ENCODE data around the gene PDE6A.
"Not testable (repeated sequence)": the region's sequence is repeated elsewhere in the genome, so short reads cannot be mapped to it uniquely, and the experiment has no call there.

PDE6A gene

GRCh38 chr5:149898811-149899210, 45.8 kb downstream of the PDE6A start:
- no peak for DNase-seq (ENCODE audit: insufficient read length, low spot score)
- no peak for FAIRE-seq

DNA sequence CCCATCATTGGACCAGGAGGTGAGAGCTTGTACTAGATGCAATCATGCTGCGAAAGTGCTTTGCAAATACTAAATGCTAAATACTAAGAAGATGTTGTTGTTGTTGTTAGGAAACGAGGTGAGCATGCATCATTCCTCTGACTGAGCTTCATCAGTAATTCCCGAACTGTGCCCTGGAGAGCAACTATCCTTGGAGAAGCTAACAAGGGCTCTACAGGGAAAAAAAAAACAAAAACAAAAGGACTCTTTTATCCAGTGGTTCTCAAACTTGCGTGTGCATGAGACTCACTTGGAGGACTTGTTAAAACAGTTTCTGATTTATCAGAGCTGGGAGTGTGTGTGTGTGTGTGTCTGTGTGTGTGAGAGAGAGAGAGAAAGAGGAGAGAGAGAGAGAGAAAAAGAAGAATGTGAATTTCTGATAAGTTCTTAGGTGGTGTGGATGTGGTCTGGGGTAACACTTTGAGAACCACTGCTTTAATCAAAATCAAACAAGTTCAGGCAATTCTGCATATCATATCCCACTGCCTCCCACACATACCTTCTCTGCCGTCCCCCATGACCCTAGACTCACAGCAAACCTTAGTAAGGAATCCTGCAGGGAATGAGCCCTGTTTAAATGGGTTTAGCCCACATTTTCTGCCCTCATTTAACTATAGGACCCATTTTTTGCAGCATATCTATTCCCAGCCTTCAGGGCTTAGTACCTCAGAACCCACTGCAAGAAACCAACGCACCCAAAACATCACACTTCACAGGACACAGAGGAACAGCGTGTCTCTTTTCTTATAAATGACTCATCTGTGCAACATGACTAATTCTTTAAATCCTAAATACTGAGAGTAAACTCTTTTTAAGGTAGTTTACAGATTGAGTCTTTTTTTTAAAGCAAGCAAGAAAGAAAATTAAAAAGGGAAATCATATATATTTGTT, 48.9 kb downstream of the PDE6A start:
- FAIRE-seq (no peak), DNase-seq (ENCODE audit: insufficient read length, low spot score) (no peak)

DNA sequence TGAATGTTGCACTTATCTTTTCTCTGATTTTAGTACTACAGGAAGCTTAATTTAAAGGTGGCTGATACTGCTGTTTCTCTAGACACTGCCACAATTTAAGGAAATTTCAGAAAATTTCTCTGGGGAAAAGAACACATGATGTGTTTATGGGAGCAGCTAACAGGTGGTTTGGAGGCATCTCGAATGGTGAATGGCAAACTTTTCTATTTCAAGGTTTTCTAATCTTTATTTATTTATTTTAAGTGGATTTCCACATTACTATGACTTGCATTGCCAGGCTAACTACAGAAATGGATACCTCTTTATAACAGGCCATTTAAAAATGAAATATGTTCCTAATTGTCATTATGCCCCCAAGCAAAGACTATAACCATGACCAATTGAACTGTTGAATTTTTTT, 50.4 kb downstream of the PDE6A start:
- FAIRE-seq = no peak
- DNase-seq (ENCODE audit: insufficient read length, low spot score) = no peak

DNA sequence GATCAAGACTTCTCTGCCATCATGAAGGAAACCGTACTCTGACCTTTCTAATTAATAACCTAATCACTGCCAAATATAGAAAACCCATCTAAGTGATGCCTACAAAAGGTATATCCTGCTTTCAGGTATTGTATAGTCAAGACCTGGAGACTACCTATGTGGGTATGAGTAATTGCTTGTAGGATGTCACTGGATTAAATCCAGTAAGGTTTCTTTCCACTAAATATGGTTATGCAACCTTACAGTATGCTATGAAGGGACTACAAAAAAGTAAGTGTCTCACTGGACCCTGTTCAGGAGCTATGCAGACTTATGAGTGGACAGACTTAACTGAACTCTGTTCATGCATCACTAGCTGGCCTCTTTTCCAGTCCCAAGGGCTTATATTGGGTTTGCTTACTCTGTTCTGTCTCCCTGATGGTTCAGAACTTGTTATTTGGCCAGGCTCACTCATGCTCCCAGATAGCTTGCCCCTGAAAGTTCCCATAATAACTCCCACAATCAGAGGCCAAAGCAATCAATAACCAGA, 51.1 kb downstream of the PDE6A start:
- no peak for DNase-seq (ENCODE audit: insufficient read length, low spot score)
- FAIRE-seq = no peak

GRCh38 chr5:149892594-149892993, 52.0 kb downstream of the PDE6A start:
- FAIRE-seq (no peak), DNase-seq (ENCODE audit: insufficient read length, low spot score) (no peak)

- FAIRE-seq = no peak
Observed at GRCh38 chr5:149888280-149888679, 56.3 kb downstream of the PDE6A start.

DNA sequence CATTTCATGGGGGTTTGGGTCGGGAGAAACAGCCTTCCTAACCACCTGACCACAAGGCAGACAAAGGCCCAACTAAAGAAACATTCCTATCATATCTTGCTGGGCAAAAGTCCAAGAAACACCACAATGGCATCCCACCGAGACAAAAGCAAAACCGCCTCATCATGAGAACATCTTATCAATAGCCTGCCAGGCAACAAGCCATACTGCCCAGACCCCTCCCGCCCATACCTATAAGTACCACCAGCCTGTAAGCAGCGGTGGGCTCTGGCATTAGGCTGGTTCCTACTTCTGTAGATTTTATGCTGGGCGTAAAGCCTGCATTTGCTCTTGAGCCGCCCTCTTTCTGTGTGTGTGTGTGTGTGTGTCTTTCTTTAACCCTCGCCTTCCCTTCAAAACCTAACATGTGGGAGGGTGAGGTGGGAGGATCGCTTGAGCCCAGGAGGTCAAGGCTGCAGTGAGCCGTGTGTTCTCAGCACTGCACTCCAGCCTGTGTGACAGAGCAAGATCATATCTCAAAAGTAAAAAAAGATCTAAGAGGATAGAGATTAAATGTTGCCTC, 56.9 kb downstream of the PDE6A start:
- DNase-seq (ENCODE audit: insufficient read length, low spot score) (peak; percentile 30), FAIRE-seq (peak; percentile 57)

More at GRCh38 chr5:149888280-149888679, 56.3 kb downstream of the PDE6A start:
- no peak for DNase-seq (ENCODE audit: insufficient read length, low spot score)

DNA sequence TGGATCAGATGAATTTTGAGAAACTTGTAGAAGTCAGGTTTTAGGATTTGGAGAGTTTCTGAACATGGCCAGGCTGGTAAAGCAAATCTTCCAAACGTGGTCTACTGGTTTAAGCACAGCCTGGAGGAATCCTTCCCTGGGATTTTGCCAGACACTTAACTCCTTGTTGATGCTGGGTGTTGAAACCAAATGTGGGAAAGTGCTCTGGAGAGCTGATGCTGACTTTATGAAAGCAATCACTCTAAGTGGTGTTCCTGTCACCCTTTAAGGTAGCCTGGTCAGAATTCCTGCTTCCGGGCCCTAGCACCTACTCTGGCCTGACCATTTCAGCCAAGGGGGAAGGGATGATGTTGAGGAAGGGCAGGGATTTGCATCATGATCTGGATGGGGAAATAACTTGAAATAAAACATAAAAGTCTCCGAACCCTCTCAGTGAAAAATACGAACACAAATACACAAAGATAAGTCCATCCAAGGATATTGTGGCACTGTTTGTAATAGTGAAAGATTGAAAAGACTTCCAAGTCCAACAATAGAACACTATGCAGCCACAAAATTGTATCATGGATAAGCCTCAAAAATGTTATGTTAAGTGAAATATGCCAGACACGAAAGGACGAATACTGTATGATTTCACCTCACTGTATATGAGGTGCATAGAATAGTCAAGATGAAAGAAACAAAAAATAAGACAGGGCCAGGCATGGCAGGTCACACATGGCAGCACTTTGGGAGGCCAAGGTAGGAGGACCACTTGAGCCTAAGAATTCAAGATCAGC, 57.7 kb downstream of the PDE6A start:
- no peak for FAIRE-seq
- peak; percentile 20 for DNase-seq (ENCODE audit: insufficient read length, low spot score)

DNA sequence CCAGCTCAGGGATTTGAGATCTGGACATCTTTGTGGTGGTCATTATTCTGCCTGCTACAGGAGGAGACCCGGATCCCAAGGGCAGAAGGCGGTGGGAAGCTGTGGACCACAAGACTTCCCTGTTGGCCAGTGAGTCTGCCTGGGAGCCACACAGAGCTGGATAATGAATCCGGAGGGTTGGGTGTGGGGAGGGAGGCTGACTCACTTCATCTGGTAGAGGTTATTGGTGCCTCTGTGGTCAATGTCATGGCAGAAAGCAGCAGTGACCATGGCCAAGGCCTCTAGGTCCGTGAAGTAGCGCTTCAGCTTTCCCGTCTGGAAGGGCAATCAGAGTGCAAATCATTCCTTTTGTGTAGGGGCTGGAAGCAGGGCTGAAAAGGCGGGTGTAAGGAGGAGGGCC, 58.5 kb downstream of the PDE6A start:
- no peak for FAIRE-seq
- DNase-seq (ENCODE audit: insufficient read length, low spot score) = no peak

- DNase-seq (ENCODE audit: insufficient read length, low spot score) (no peak), FAIRE-seq (no peak)
Observed at GRCh38 chr5:149885513-149885912, 59.1 kb downstream of the PDE6A start.

- DNase-seq (ENCODE audit: insufficient read length, low spot score) (no peak), FAIRE-seq (no peak)
Observed at GRCh38 chr5:149883550-149883949, 61.0 kb downstream of the PDE6A start.

GRCh38 chr5:149882633-149883032, 62.0 kb downstream of the PDE6A start:
- not testable (repeated sequence) for DNase-seq (ENCODE audit: insufficient read length, low spot score); FAIRE-seq

GRCh38 chr5:149881874-149882273, 62.7 kb downstream of the PDE6A start:
- DNase-seq (ENCODE audit: insufficient read length, low spot score) (no peak), FAIRE-seq (no peak)

GRCh38 chr5:149881069-149881622, 63.4 kb downstream of the PDE6A start:
- no peak for DNase-seq (ENCODE audit: insufficient read length, low spot score)
- no peak for FAIRE-seq

- not testable (repeated sequence) for DNase-seq (ENCODE audit: insufficient read length, low spot score); FAIRE-seq
Observed at GRCh38 chr5:149879593-149879992, 65.0 kb downstream of the PDE6A start.

DNA sequence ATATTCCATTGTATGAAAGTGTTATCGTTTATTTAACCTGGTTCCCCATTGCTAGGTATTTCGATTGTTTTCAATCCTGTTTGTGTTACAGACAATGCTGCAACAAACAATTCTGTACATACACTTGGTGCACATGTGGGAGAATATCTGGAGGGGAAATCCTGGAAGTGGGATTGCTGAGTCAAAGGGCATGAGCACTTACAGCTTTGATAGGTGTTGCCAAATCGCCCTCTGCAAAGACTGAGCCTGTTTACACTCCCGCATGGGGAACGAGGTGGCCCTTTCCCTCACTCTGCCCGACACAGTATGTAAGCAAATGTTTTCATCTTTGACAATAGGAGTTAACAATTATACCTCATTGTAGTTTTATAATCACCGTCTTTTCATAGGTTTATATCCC, 66.2 kb downstream of the PDE6A start:
- DNase-seq (ENCODE audit: insufficient read length, low spot score) (no peak), FAIRE-seq (no peak)

DNA sequence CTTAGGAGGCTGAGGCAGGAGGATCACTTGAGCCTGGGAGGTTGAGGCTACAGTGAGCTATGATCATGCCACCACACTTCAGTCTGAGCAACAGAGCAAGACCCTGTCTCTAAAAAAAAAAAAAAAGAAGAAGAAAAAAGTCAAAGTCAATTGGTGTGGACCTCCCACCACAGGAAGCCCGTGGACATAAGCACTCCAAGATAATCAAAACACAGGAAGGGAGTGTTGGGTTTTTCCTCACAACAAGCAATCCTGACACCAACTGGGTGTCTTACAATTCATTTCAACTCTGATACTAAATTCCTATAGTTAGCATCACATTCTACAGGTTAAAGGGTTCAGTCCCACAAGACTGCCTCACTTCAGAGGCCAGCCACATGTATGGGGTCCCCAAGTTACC, 70.7 kb downstream of the PDE6A start:
- DNase-seq (ENCODE audit: insufficient read length, low spot score) = no peak
- no peak for FAIRE-seq

- DNase-seq (ENCODE audit: insufficient read length, low spot score) = no peak
- FAIRE-seq = no peak
Observed at GRCh38 chr5:149872351-149873040, 72.1 kb downstream of the PDE6A start.

GRCh38 chr5:149871471-149871870, 73.1 kb downstream of the PDE6A start:
- FAIRE-seq = no peak
- no peak for DNase-seq (ENCODE audit: insufficient read length, low spot score)

DNA sequence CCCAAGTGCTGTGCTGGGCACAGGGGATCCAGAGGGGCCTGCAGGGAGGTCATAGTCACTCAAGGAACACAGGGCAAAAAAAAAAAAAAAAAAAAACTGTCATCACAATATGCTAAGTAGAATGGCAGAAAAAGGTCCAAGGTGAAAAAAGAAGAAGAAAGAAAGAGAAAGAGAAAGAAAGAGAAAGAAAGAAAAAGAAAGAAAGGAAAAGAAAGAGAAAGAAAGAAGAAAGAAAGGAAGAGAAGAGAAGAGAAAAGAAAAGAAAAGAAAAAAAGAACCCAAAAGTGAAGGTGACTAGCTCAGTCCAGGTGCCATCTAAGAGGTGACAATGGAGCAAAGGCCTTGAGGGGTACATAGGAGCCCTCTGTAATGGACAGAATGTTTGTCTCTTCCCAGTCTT, 73.9 kb downstream of the PDE6A start:
- FAIRE-seq (no peak), DNase-seq (ENCODE audit: insufficient read length, low spot score) (no peak)
